Mammary epithelial cell (primary cell): ENCODE measurements around the gene IQSEC1.

ENCODE experiments used
- EZH2 ChIP-seq: IDR thresholded peaks from 2 replicates; pipeline ENCODE4 v1.6.1; 2012; ENCODE audit warnings: low read length, inconsistent platforms, borderline replicate concordance
- TF ChIP-seq, protein P1 (sequence below), 2 donors: IDR thresholded peaks in 1 of 2; conservative IDR thresholded peaks in 1 of 2; 2 replicates each; pipeline ENCODE4 v1.5.1; 2011 to 2012; ENCODE audit warnings: inconsistent platforms in 2 of 2, low read length in 2 of 2, mild to moderate bottlenecking in 2 of 2, control low read depth in 1 of 2, low read depth in 1 of 2; ENCODE audit not compliant: insufficient read depth in 1 of 2; ENCODE audit errors: extremely low read depth in 1 of 2

- no peak for TF ChIP-seq EZH2
- TF ChIP-seq, protein P1, sequence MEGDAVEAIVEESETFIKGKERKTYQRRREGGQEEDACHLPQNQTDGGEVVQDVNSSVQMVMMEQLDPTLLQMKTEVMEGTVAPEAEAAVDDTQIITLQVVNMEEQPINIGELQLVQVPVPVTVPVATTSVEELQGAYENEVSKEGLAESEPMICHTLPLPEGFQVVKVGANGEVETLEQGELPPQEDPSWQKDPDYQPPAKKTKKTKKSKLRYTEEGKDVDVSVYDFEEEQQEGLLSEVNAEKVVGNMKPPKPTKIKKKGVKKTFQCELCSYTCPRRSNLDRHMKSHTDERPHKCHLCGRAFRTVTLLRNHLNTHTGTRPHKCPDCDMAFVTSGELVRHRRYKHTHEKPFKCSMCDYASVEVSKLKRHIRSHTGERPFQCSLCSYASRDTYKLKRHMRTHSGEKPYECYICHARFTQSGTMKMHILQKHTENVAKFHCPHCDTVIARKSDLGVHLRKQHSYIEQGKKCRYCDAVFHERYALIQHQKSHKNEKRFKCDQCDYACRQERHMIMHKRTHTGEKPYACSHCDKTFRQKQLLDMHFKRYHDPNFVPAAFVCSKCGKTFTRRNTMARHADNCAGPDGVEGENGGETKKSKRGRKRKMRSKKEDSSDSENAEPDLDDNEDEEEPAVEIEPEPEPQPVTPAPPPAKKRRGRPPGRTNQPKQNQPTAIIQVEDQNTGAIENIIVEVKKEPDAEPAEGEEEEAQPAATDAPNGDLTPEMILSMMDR (conservative IDR thresholded peaks at IDR 0.05 in 1 of 2, IDR thresholded peaks at IDR 0.05 in 1 of 2; ENCODE audit: extremely low read depth in 1 of 2, insufficient read depth in 1 of 2, low read depth in 1 of 2, low read length in 2 of 2): no peak
Observed at GRCh38 chr3:13108861-13109260, 35.6 kb upstream of the IQSEC1 start.
